Testis (tissue), 2 donors: ENCODE measurements around the gene CELF2.

Experiments used
- CTCF ChIP-seq, 3 experiments: fragments of 450-650 bp in 2 of 3; fragments of 200-600 bp in 1 of 3; sonication (generic) in 1 of 3; IDR thresholded peaks; one replicate each; pipeline ENCODE4 v1.5.1; 2016 to 2019; ENCODE audit warnings: antibody characterized with exemption in 3 of 3, mild to moderate bottlenecking in 2 of 3, moderate library complexity in 1 of 3
- POLR2A ChIP-seq: fragments of 450-650 bp; IDR thresholded peaks from one replicate; pipeline ENCODE4 v1.6.1; 2017; ENCODE audit warnings: antibody characterized with exemption, mild to moderate bottlenecking, moderate library complexity

- TF ChIP-seq CTCF (IDR thresholded peaks at IDR 0.05) (no peak), POLR2A (no peak)
Observed at GRCh38 chr10:11328264-11329061, 310.8 kb downstream of the CELF2 start.
